HCT116 (cell line): ENCODE data around the gene CABP1. TPM values are rescaled to one million over a fixed set of nuclear protein-coding genes. Genes with fewer than 3 reads are reported as not detected.

Experiments
- ATAC-seq: fragments of 200-7000 bp; cut with Tn5 transposase; 2 replicates; pipeline ENCODE4 v1.9.1; 2020; ENCODE audit warnings: mild to moderate bottlenecking, moderate library complexity
- BruUV-seq: library from RNA; stranded (reverse); fragments of 400-500 nt; replicated peaks from 2 replicates; lab custom pipeline; 2021; lab: Mats Ljungman, UMichigan
- CTCF ChIA-PET: fragments of 300-600 bp; sonication (Branson Sonifier 250); formaldehyde crosslinking; loops from one replicate; lab custom pipeline; 2021; ENCODE audit warnings: antibody characterized with exemption; lab: Charles Lee
- POLR2A ChIA-PET: fragments of 300-600, 350-600 bp; sonication (Branson Sonifier 250); formaldehyde crosslinking; loops from one replicate; lab custom pipeline; 2021; ENCODE audit warnings: antibody characterized with exemption; lab: Charles Lee
- RAD21 ChIA-PET, 2 experiments: fragments of 300-600 bp; sonication (Branson Sonifier 250); formaldehyde crosslinking; loops; one replicate each; lab custom pipeline; 2023; ENCODE audit warnings: low total read pairs in 2 of 2; ENCODE audit not compliant: uncharacterized antibody in 2 of 2, unreplicated experiment in 2 of 2, low non-redundant PET in 1 of 2; lab: Charles Lee
- DNase-seq: peaks from one replicate; pipeline ENCODE4 v3.0.0-alpha.2; 2010; ENCODE audit warnings: low read depth, low spot score
- H2AFZ ChIP-seq: fragments of 200-600 bp; shearing (Covaris generic), sonication (generic); 2 replicates; pipeline ENCODE4 v1.6.1; 2017; ENCODE audit warnings: low read depth, mixed run types, mixed read lengths, antibody characterized with exemption, low read length; ENCODE audit not compliant: poor library complexity, severe bottlenecking
- H3K27ac ChIP-seq: 2 replicates; pipeline ENCODE4 v1.5.1; 2012; ENCODE audit warnings: low read depth, low read length
- H3K27me3 ChIP-seq: fragments of 200-600 bp; sonication (generic); 2 replicates; pipeline ENCODE4 v1.6.1; 2016; ENCODE audit warnings: mixed run types, low read length, mixed read lengths; ENCODE audit not compliant: insufficient read depth
- H3K36me3 ChIP-seq, 2 experiments: fragments of 200-500 bp in 1 of 2; fragments of 200-600 bp in 1 of 2; sonication (Bioruptor generic) in 1 of 2; sonication (generic) in 1 of 2; 2 replicates each; pipeline versions ENCODE4 v1.5.1 to v1.6.1; 2014 to 2016; ENCODE audit warnings: low read length in 2 of 2, inconsistent platforms in 1 of 2, mixed read lengths in 1 of 2, mixed run types in 1 of 2; ENCODE audit not compliant: insufficient read depth in 2 of 2, control insufficient read depth in 1 of 2
- H3K4me1 ChIP-seq, 2 experiments: fragments of 200-600 bp in 1 of 2; sonication (generic) in 1 of 2; 2 replicates each; pipeline versions ENCODE4 v1.5.1 to v1.6.1; 2012 to 2017; ENCODE audit warnings: low read length in 2 of 2, inconsistent platforms in 1 of 2, mild to moderate bottlenecking in 1 of 2, mixed read lengths in 1 of 2, mixed run types in 1 of 2, moderate library complexity in 1 of 2; ENCODE audit not compliant: insufficient read depth in 2 of 2, control insufficient read depth in 1 of 2
- H3K4me2 ChIP-seq: fragments of 200-600 bp; sonication (generic); 2 replicates; pipeline ENCODE4 v1.6.1; 2017; ENCODE audit warnings: mixed run types, low read length, mixed read lengths
- H3K4me3 ChIP-seq, 2 experiments: fragments of 200-600 bp in 1 of 2; sonication (generic) in 1 of 2; replicated peaks in 1 of 2; 2 replicates each; pipeline ENCODE4 v1.5.1; 2011 to 2016; ENCODE audit warnings: low read length in 2 of 2, control low read depth in 1 of 2, low read depth in 1 of 2, mild to moderate bottlenecking in 1 of 2, mixed read lengths in 1 of 2, mixed run types in 1 of 2
- H3K79me2 ChIP-seq: fragments of 200-600 bp; sonication (generic); 2 replicates; pipeline ENCODE4 v1.6.1; 2017; ENCODE audit warnings: mild to moderate bottlenecking, mixed run types, low read length, moderate library complexity, mixed read lengths; ENCODE audit not compliant: insufficient read depth
- H3K9ac ChIP-seq: fragments of 200-600 bp; sonication (generic); 2 replicates; pipeline ENCODE4 v1.6.1; 2016; ENCODE audit warnings: low read length, mixed read lengths
- H3K9me2 ChIP-seq: fragments of 200-600 bp; sonication (generic), shearing (Covaris generic); 2 replicates; pipeline ENCODE4 v1.6.1; 2017; ENCODE audit warnings: mixed run types, mild to moderate bottlenecking, moderate library complexity; ENCODE audit not compliant: insufficient read depth
- H3K9me3 ChIP-seq, 2 experiments: fragments of 200-500 bp in 1 of 2; fragments of 200-600 bp in 1 of 2; sonication (Bioruptor generic) in 1 of 2; sonication (generic) in 1 of 2; 2 replicates each; pipeline ENCODE4 v1.6.1; 2014 to 2017; ENCODE audit warnings: low read length in 2 of 2, mixed read lengths in 2 of 2, inconsistent platforms in 1 of 2, low read depth in 1 of 2, mild to moderate bottlenecking in 1 of 2, mixed run types in 1 of 2, moderate library complexity in 1 of 2; ENCODE audit not compliant: control insufficient read depth in 1 of 2, insufficient read depth in 1 of 2
- H4K20me1 ChIP-seq: fragments of 200-600 bp; sonication (generic), shearing (Covaris generic); 2 replicates; pipeline ENCODE4 v1.6.1; 2017; ENCODE audit warnings: mixed run types, mild to moderate bottlenecking, moderate library complexity; ENCODE audit not compliant: insufficient read depth
- EGR1 ChIP-seq: IDR thresholded peaks from 2 replicates; pipeline ENCODE4 v1.6.1; 2012; ENCODE audit warnings: low read depth
- ELF1 ChIP-seq: IDR thresholded peaks from 2 replicates; pipeline ENCODE4 v1.6.1; 2012; ENCODE audit warnings: low read depth, borderline replicate concordance
- POLR2AphosphoS5 ChIP-seq: IDR thresholded peaks from 2 replicates; pipeline ENCODE4 v1.6.1; 2011; ENCODE audit warnings: mild to moderate bottlenecking, low read depth, low read length, moderate library complexity
- REST ChIP-seq: IDR thresholded peaks from 2 replicates; pipeline ENCODE4 v1.6.1; 2012; ENCODE audit warnings: low read depth
- intact Hi-C: fragments of 100-400 bp; cut with micrococcal nuclease; formaldehyde crosslinking; loops from 2 replicates; pipeline ENCODE4 v1.10.0; 2022
- total RNA-seq: library from RNA; stranded (reverse); gene quantifications from one replicate; pipeline ENCODE4 v1.2.1, GENCODE V29; 2021; ENCODE audit not compliant: unreplicated experiment

The CABP1 gene
- total RNA-seq, 1 experiment from 2014 or later, result 0.84 TPM

- Histone ChIP-seq H3K4me3 (no peak overlapping the region), H3K4me2 (no peak overlapping the region), H3K79me2 (peaks cover 71% of the 10 kb centered on the region), H3K36me3 (peaks cover 23 to 36% of the 10 kb centered on the region in 2 experiments), H2AFZ (no peak overlapping the region), H3K4me1 (peaks cover 18 to 21% of the 10 kb centered on the region in 2 experiments), H3K9me2 (no peaks in the 10 kb centered on the region), H3K9ac (no peak overlapping the region), H3K27ac (no peak overlapping the region), H3K27me3 (no peaks in the 10 kb centered on the region), H4K20me1 (peaks cover 4% of the 10 kb centered on the region; the same call in 1 of the 2 replicates), H3K9me3 (no peaks in the 10 kb centered on the region)
- ChIA-PET CTCF (no interaction called here), RAD21 (no interaction called here), POLR2A (no interaction called here)
- intact Hi-C loops, result no loop called here
- ATAC-seq, result no peak
- no peak for DNase-seq
- BruUV-seq, result no TSS peak
- no peak for TF ChIP-seq EGR1
- TF ChIP-seq ELF1, result no peak
- TF ChIP-seq REST, result no peak
- TF ChIP-seq, all 23 proteins: peak for 0
These were observed 50.6 kb downstream of the CABP1 start for GRCh38 chr12:120690978-120691377.

DNA sequence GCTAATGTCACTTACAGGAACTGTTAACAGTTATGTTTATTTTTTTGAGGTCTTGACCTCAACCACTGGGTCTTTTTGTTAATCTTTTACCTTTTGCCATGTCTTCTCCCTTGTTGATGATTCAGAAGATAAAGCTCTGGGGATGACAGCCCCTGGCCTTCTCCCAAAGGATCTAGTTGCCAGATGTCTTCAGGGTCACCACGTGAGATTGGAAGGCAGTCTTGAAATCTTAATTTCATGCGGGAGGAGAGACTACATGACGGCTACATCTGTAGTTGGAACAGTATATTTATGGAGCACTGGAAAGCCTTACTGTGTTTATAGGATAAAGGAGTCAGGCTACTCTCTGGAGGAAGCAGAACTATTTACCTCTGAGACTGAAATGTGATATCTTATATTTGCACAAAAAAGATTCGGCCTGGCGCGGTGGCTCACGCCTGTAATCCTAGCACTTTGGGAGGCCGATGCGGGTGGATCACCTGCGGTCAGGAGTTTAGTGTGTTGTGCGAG is 52.2 kb downstream of the CABP1 start:
- ATAC-seq, result no peak
- Histone ChIP-seq H2AFZ (no peak overlapping the region), H4K20me1 (peaks cover 4% of the 10 kb centered on the region; the same call in 1 of the 2 replicates), H3K27ac (no peak overlapping the region), H3K4me3 (no peak overlapping the region), H3K9me3 (no peaks in the 10 kb centered on the region), H3K36me3 (peaks cover 36 to 50% of the 10 kb centered on the region in 2 experiments), H3K4me2 (no peak overlapping the region), H3K79me2 (peaks cover 65% of the 10 kb centered on the region), H3K9ac (no peak overlapping the region), H3K27me3 (no peaks in the 10 kb centered on the region), H3K4me1 (peaks cover 18 to 20% of the 10 kb centered on the region in 2 experiments), H3K9me2 (no peaks in the 10 kb centered on the region)
- CTCF ChIA-PET, result no interaction called here
- RAD21 ChIA-PET, result no interaction called here
- POLR2A ChIA-PET, result no interaction called here
- no peak for TF ChIP-seq POLR2AphosphoS5
- no TSS peak for BruUV-seq
- DNase-seq, result no peak
- intact Hi-C loops, result no loop called here
